ENCODE measurements around the gene GPR35. TPM values are rescaled to one million over a fixed set of nuclear protein-coding genes. Genes with fewer than 3 reads are reported as not detected.
"Not testable (repeated sequence)": the region's sequence is repeated elsewhere in the genome, so short reads cannot be mapped to it uniquely, and the experiment has no call there.

Gene GPR35
- total RNA-seq, 6 donors from 2014 or later: 1.9 to 14.7 (median 4.6) TPM

DNA sequence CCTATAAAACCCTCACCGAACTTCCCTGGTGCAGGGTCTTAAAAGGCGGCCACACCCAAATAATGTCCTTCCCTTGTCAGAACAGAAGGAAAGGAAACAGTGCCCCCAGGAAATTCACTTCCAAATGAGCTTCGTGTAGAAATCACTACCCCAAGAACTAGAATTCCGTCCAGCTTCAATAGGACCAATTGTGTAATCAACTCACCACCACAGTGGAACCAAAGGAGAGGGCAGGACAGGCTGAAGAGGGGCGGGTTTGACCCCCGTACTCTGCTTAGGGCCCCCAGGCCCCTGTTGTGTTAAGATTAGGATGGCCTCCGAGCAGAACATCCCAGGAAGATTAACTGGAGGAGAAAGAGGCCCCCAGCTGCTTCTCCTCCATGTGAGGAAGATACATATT lies 24.1 kb downstream of the GPR35 start:
- no peaks in the 10 kb centered on the region for H3K4me1 ChIP-seq
- no peaks in the 10 kb centered on the region for H3K27me3 ChIP-seq
- DNase-seq (no peak), ATAC-seq (ENCODE audit: low FRiP score in 2 of 2) (no peak)
- TF ChIP-seq POLR2AphosphoS5 (IDR thresholded peaks at IDR 0.05): no peak
- TF ChIP-seq, protein P1, sequence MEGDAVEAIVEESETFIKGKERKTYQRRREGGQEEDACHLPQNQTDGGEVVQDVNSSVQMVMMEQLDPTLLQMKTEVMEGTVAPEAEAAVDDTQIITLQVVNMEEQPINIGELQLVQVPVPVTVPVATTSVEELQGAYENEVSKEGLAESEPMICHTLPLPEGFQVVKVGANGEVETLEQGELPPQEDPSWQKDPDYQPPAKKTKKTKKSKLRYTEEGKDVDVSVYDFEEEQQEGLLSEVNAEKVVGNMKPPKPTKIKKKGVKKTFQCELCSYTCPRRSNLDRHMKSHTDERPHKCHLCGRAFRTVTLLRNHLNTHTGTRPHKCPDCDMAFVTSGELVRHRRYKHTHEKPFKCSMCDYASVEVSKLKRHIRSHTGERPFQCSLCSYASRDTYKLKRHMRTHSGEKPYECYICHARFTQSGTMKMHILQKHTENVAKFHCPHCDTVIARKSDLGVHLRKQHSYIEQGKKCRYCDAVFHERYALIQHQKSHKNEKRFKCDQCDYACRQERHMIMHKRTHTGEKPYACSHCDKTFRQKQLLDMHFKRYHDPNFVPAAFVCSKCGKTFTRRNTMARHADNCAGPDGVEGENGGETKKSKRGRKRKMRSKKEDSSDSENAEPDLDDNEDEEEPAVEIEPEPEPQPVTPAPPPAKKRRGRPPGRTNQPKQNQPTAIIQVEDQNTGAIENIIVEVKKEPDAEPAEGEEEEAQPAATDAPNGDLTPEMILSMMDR (IDR thresholded peaks at IDR 0.05): no peak
- TF ChIP-seq EP300 (IDR thresholded peaks at IDR 0.05): no peak
- no peak overlapping the region for H3K27ac ChIP-seq
- H3K36me3 ChIP-seq: no peaks in the 10 kb centered on the region
- no peak overlapping the region for H3K4me3 ChIP-seq
- 59 to 65% methylated on average over 7 of the region's 7 CpGs for WGBS, 2 donors
- no peaks in the 10 kb centered on the region for H3K9me3 ChIP-seq

DNA sequence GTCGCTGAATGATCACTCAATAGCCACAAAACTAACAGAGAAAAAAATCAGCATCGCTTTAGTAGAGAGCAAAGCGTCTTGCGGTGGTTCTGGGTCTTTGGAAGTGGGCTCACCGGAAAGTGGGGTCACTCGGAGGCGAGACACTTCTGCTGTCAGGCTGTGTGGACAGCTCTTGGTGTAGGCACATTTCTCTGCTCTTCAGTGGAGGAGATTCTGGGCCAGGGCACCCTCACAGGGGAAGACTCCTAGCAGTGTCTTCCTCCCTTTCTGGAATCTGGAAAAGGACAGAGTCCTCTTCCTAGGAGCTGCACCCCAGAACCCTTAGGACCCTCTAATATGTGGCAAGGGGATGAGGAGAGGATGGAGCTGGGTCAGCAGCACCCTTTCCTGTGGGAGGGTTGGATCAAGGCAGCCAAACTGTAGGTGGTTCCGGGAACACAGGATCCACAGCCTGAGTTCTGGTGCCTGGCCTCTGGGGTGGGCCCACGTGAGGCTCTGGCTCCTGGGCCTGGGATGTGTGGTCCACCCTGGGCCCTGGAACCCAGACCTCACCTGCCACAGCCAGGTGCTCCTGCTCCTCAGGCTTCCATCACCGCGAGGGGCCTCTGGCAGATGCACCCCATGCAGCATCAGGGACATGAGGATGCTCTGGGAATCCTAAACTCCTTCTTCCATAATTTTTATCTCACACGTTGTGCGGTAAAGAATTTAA lies 25.1 kb downstream of the GPR35 start:
- Histone ChIP-seq H3K36me3 (no peaks in the 10 kb centered on the region), H3K9me3 (no peaks in the 10 kb centered on the region), H3K4me1 (no peaks in the 10 kb centered on the region), H3K27ac (no peak overlapping the region), H3K4me3 (no peak overlapping the region), H3K27me3 (no peaks in the 10 kb centered on the region)
- no peak for DNase-seq
- no peak for ATAC-seq (ENCODE audit: low FRiP score in 2 of 2)
- WGBS, 2 donors: 80 to 82% methylated on average over 11 to 13 of the region's 13 CpGs
- TF ChIP-seq, protein P1 (IDR thresholded peaks at IDR 0.05): no peak
- TF ChIP-seq EP300 (IDR thresholded peaks at IDR 0.05) (no peak), POLR2AphosphoS5 (IDR thresholded peaks at IDR 0.05) (no peak)

DNA sequence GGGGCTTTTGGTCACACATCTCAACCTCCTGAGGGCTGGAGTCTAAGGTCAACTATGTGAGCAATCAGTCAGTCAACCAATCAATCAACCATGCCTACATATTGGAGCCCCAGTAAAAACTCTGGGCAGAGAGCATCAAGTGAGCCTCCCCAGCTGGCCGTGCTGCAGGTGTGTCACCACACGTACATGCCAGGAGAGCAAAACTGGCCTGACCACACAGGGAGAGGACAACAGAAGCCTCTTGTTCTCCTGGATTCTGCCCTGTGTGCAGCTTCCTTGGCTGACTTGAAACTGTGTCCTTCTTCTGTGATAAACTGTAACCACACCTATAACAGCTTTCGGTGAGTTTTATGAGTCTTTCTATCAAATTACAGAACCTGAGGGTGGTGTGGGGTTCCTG lies 25.9 kb downstream of the GPR35 start:
- Histone ChIP-seq H3K4me1 (no peaks in the 10 kb centered on the region), H3K9me3 (no peaks in the 10 kb centered on the region), H3K4me3 (no peak overlapping the region), H3K27me3 (no peaks in the 10 kb centered on the region), H3K36me3 (no peaks in the 10 kb centered on the region), H3K27ac (no peak overlapping the region)
- 83 to 87% methylated on average over 3 of the region's 3 CpGs for WGBS, 2 donors
- no peak for TF ChIP-seq EP300 (IDR thresholded peaks at IDR 0.05)
- TF ChIP-seq, protein P1 (IDR thresholded peaks at IDR 0.05): no peak
- TF ChIP-seq POLR2AphosphoS5 (IDR thresholded peaks at IDR 0.05): no peak
- TF ChIP-seq POLR2A (IDR thresholded peaks at IDR 0.05): no peak
- no peak for ATAC-seq (ENCODE audit: low FRiP score in 2 of 2)
- DNase-seq: no peak

DNA sequence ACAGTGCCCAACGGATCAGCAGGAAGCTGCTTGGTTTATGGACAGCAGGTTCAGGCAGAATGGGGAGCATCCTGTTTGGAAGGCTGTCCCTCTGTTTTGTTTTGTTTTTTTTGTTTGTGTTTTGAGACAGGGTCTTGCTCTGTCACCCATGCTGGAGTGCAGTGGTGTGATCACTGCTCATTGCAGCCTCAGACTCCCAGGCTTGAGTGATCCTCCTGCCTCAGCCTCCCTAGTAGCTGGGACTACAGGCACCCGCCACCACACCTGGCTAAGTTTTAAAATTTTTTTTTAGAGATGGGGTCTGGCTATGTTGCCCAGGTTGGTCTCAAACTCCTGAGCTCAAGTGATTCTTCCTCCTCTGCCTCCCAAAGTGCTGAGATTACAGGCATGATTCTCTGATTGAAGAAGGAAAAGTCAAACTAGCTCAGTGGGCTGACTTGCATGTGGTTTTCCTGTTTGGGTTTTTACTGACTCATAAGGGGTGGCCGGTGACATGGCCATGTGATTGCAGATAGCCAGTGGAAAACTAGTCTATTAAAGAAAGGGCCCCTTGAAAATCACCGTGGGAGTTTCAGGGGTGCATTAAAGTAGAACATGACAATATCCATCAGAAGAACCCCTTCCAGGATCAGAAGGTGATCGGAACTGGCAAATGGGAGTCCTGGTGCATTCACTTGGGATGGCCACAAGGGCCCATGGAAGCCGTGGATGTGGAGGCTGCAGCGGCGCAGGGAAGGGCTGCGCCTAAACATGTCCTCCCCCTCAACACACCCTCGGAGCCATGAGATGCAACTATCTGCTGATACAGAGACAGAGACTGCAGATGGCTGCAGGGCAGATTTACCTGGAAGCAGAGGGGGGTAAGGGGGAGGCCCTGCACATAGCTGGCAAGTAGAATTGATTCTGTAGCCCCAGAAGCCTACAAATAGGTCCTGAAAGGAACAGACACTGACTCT lies 30.9 kb downstream of the GPR35 start:
- Histone ChIP-seq H3K36me3 (no peaks in the 10 kb centered on the region), H3K27ac (no peak overlapping the region), H3K27me3 (no peaks in the 10 kb centered on the region), H3K9me3 (no peaks in the 10 kb centered on the region), H3K4me1 (no peaks in the 10 kb centered on the region), H3K4me3 (no peak overlapping the region)
- DNase-seq (no peak), ATAC-seq (ENCODE audit: low FRiP score in 2 of 2) (peak in 1 of 2 donors; percentile 9)
- TF ChIP-seq EP300 (IDR thresholded peaks at IDR 0.05): no peak
- no peak for TF ChIP-seq POLR2A (IDR thresholded peaks at IDR 0.05)
- TF ChIP-seq, protein P1 (IDR thresholded peaks at IDR 0.05): no peak
- no peak for TF ChIP-seq POLR2AphosphoS5 (IDR thresholded peaks at IDR 0.05)
- WGBS, 2 donors: 73% methylated on average over 10 of the region's 10 CpGs

DNA sequence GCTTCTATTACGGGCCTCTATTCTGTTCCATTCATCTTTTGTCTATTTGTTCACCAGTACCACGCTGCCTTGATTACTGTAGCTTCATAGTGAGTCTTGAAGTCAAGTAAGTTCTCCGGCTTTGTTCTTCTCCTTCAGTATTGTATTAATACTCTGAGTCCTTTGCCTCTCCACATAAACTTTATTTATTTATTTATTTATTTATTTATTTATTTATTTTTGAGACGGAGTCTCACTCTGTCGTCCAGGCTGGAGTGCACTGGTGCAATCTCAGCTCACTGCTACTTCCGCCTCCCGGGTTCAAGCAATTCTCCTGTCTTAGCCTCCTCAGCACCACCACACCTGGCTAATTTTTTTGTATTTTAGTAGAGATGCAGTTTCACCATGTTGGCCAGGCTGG lies 34.6 kb downstream of the GPR35 start:
- DNase-seq: not testable (repeated sequence)

More for the DNA sequence above, 34.6 kb downstream of the GPR35 start:
- not testable (repeated sequence) for H3K9me3 ChIP-seq; H3K27ac ChIP-seq; H3K4me1 ChIP-seq; H3K36me3 ChIP-seq; H3K4me3 ChIP-seq; H3K27me3 ChIP-seq; ATAC-seq (ENCODE audit: low FRiP score in 2 of 2)
- 84 to 94% methylated on average over 7 of the region's 7 CpGs for WGBS, 2 donors

Measured in upper lobe of left lung (tissue), 6 donors.